ENCODE measurements around the gene CAMK2D.

GRCh38 chr4:113677325-113677724 lies 84.2 kb downstream of the CAMK2D start:
- TF ChIP-seq EP300 (IDR thresholded peaks at IDR 0.05) (no peak), CTCF (IDR thresholded peaks at IDR 0.05) (no peak)
